HuH-7.5 (cell line): Measurements from ENCODE around the gene MARK3.

Experiments used
- DNase-seq: peaks from one replicate; pipeline ENCODE4 v3.0.0; 2011; ENCODE audit warnings: low spot score

The MARK3 gene

DNA sequence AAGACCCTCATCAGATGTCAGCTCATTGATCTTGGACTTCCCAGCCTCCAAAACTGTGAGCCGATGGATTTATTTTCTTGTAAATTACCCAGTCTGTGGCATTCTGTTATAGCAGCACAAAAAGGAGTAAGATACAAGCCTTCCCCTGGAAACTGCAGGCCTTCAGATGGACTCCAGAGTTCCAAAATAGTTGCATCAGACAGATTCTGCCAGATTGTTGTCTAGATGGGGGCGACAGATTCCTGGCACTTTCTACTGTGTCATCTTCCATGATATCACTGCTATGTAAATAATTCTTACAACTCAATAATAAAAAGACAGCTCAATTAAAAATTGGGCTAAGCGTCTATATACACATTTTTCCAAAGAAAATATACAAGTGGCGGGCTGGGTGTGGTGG is 17.2 kb upstream of the MARK3 start:
- DNase-seq, result no peak

GRCh38 chr14:103370087-103370486 is 15.1 kb upstream of the MARK3 start:
- no peak for DNase-seq

GRCh38 chr14:103372017-103372416 is 13.2 kb upstream of the MARK3 start:
- DNase-seq, result no peak

DNA sequence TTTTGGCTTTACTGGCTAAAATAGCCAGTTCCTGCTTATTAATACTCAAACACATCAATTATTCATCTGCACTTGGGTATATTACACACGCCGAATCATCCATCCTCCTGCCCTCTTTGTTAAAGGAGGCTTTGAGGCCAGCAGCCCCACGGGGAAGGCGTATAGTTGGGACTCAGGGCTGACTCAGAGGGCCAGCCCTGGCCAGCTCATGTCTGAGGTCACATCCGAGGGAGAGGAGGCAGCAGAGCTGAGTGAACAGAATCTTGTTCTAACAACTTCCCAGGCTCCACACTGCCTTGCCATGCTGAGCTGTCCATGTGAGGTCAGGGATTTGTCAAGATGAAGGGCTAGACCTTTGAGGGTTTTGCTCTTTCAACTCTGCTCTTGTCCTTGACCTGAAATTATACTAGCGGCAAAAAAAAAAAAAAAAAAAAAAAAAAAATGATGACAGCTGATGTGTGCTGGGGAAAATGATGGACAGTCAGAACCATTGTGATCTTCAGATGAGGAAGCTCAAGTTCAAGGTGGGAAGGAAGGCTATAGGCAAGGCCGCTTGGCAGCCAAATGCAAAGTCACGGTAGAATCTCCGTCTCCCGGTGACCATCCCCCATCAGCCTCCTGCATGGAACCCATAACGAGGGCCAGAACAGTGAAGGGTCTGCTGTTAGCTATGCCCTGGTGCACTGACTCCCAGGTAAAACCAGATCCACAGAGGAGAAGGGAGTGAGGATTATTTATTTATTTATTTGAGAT is 12.5 kb upstream of the MARK3 start:
- no peak for DNase-seq

DNA sequence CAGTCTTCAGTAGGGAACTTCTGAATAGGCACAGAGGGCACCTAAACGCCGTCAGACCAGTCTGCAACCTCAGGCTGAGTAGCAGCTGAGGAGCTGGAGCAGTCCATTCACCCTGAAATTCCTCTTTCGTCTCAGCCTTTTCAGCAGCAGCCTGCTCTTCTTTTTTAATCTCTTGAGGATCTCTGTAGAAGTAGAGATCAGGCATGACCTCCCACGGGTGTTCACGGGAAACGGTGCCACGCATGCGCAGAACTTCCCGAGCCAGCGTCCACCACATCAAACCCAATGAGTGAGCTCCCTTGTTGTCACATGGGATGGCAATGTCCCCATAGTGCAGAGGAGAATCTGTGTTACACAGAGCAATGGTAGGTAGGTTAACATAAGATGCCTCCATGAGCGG is 11.1 kb upstream of the MARK3 start:
- DNase-seq, result no peak

DNA sequence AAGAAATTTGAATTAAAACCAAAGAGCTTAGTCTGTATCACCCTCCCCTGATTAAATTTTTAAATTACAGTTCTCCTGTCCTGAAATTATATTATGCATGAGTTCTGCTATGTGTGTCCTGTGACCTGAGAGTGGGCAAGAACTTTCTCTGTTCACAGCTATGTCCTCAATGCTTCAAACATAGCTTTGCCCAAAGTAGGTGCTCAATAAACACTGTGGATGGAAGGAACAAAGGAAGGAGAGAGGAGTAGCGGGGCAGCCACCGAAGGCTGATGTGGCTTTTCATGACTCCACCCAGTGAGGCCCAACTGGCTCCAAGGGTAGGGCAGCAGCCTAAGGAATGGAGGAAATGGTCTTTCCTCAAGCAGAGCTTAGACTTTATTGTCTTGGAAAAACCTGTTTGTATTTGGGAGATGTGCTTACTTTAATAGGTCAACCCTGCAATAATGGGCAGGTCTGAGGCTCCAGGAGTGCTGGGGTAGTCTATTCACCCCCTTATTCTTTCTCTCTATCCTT is 7.6 kb upstream of the MARK3 start:
- no peak for DNase-seq

DNA sequence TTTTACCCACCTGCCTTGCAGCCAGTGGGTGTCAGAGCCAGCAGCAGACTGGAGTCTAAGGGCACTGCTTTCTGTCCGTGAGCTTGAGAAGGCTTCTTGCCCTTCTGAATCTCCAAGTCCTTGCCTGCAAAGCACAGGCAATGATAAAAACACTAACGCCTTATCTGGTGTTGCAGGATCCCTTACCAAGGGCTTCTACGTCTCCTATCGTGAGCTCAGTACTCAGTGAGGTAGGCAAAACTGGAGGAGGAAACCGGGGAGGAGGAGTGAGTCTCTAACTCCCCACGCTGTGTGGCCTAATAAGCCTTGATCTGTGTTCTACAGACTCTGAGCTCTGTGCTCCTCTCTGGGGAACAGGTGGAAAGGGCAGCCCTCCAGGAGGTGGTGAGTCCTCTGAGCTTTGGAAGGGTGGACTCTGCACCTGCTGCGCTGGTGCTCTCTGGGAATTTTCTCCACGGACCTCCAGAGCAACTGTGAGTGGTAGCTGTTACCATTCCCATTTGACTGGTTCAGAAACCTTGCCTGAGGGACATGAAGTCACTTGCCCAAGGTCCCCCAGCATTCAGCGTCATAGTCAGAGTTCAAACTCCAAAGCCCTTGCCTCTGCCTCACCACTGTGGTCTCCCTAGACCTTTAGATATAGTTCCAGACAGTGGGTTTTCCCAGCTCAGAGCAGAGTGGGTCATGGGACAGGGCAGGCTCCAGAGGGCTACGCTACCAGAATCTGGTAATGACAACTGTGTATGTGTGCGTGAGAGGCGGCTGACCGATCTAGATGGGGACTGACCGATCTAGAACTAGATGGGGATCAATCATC is 7.0 kb upstream of the MARK3 start:
- DNase-seq, result no peak

- DNase-seq, result no peak
Measured at GRCh38 chr14:103380719-103381377, 4.4 kb upstream of the MARK3 start.

GRCh38 chr14:103382376-103382775 is 2.8 kb upstream of the MARK3 start:
- DNase-seq, result no peak

DNA sequence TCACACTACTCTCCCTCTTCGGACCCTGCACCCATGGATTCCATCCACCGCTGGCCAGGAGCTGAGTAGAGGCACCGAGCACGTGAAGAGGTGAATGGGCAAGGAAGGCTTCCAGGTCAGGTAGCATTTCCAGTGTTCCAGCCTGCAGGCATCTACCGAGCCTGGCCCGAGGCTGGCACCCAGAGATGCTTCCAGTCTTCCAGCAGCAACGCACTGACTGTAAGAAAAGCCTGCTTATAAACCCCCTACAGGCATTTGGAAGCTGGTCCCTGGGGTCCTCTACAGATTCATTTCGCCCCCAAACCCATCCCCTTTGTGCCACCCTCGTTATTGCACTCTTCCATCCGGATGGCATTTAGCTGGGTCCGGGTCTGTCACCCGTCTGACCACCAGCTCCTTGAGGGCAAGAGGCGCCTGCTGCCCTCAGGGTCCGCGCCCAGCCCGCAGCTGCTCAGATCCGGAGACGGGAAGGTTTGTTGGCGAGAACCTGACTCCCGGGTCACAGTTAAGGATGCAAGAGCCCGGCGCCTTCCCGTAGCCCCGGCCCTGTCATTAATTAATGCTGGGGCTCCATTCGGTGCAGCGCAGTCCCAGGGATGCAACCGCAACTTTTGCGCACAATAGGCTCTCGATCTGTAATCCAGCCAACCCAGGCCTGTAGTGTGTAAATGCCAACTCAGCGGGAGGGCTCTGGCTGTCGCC is 614 bp upstream of the MARK3 start:
- no peak for DNase-seq

- DNase-seq, result peak; percentile 29
Measured at GRCh38 chr14:103385929-103386712, 906 bp downstream of the MARK3 start.

DNA sequence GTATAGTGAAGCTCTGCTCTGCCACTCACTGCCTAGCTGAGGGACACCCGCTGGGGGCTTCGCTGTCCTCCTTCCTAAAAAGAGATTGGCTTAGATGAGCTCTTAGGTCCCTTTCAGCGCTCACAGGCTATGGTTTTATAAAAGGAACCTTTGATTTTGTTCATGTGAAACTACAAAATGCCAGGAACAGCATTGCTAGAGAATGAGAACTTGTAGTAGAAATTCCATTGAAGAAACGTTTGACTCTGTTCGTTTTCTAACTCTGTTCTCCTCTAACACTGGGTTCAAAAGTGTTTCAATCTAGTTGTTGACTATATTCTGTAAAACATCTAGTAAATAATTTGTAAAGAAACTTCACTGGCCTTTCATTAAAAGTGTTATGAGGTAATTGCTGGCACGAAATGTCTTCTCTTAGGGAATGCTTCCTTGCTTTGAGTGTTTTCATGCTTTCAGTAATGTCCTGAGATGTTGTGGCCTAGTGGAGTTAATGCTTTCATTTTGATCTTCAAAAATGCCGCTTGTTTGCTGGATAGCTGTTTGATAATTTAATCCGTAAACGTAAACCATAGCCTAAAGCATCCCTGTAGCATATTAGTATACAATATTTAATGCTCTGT is 1.6 kb downstream of the MARK3 start:
- DNase-seq, result no peak

GRCh38 chr14:103388664-103389063 is 3.4 kb downstream of the MARK3 start:
- no peak for DNase-seq

GRCh38 chr14:103390605-103391004 is 5.4 kb downstream of the MARK3 start:
- no peak for DNase-seq

DNA sequence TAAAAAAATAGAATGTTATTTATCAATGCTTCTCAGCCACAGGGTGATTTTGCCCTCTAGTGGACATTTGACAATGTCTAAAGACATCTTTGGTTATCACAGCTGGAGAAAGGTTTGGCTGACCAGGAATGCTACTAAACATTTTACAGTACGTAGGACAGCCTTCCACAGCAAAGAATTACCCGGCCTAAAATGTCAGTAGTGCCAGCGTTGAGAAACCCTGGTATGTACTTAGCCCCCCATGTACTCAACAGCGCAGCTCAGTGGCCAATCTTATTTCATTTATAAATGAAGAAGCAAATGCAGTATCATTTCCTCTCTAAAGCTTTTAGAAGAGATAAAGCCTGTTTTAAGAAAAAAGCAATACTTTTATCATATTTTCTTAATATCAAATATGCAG is 5.8 kb downstream of the MARK3 start:
- DNase-seq, result no peak

DNA sequence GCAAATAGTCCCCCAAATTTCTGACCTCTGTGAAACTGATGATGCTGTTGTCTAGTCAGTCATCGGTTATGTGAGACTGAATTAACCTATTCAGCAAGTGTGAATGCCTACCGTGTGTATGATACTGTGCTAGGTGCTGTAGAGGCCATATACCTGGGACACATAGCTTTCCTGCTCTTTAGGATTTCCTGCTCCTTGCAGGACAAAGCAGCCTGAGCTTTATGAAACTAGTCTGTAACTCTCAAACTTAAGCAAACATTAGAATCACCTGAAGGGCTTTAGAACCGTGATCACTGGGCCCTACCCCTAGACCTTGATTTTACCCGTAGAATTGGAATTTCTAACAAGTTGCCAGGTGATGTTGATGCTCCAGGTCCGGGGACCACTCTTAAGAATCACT is 6.9 kb downstream of the MARK3 start:
- DNase-seq, result no peak

GRCh38 chr14:103392572-103392971 is 7.4 kb downstream of the MARK3 start:
- DNase-seq, result no peak

GRCh38 chr14:103393070-103393469 is 7.9 kb downstream of the MARK3 start:
- DNase-seq, result no peak

- no peak for DNase-seq
Measured at GRCh38 chr14:103393676-103394626, 8.7 kb downstream of the MARK3 start.

DNA sequence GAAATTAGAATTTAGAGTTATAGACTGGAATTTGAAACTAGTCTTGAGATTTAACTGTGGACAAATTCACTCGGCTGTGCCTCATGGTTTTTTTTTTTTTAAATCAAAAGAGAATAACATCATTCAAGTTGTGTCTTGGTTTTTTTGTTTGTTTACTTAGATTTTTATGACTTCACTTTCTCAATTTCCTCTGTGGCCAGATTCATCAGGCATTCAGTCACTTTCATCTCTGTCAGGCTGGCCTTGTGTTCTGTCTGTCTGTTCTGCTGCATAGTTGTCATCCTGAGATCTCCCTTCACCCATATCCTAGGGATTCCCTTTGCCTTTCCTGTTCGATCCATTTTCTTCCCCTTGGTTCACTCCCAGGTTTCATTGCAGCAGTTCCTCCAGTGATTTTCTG is 10.0 kb downstream of the MARK3 start:
- DNase-seq, result no peak
